ENCODE data around the gene MED14.

Gene MED14

DNA sequence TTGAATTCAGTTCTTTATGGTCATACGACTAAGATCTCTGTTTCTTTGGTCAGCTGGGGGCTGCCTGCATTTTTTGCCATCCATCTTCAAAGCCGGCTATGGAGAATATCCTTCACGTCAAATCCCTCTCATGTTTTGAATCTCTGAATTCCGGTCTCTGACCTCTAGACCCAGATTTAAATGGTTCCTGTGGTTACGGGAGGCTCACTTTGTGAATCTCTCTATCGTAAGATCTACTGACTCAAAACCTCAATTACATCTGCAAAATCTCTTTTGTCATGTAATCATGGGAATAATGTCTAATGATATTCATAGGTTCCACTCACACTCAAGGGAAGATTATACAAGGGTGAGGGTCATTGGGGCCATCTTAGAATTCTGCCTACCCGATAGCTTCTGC is 117.8 kb downstream of the MED14 start:
- Mint-ChIP-seq H3K9me3 (no peaks in the 10 kb centered on the region), H3K4me1 (no peaks in the 10 kb centered on the region)
- ATAC-seq: no peak

DNA sequence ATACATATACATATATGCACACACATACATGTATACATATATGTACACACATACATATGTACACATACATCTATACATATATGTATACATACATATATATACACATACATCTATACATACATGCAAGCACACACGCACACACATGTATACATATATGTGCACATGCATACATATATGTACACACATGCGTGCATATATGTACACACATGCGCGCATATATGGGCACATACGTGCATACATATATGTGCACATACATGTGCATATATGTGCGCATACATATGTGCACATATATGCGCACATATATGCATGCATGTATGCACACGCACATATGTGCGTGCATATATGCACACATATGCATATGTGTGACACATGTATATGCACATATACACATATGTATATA is 119.4 kb downstream of the MED14 start:
- no peaks in the 10 kb centered on the region for H3K9me3 Mint-ChIP-seq
- ATAC-seq: no peak
- H3K36me3 Mint-ChIP-seq: no peaks in the 10 kb centered on the region
- no peak overlapping the region for H3K4me3 Mint-ChIP-seq
- no peak overlapping the region for H3K27ac Mint-ChIP-seq
- no peaks in the 10 kb centered on the region for H3K27me3 Mint-ChIP-seq
- H3K4me1 Mint-ChIP-seq: no peaks in the 10 kb centered on the region

More for the DNA sequence above, 117.8 kb downstream of the MED14 start:
- Mint-ChIP-seq H3K27ac (no peak overlapping the region), H3K36me3 (no peaks in the 10 kb centered on the region), H3K27me3 (no peaks in the 10 kb centered on the region), H3K4me3 (no peak overlapping the region)

- Mint-ChIP-seq H3K4me1 (no peaks in the 10 kb centered on the region), H3K36me3 (no peaks in the 10 kb centered on the region), H3K27ac (no peak overlapping the region), H3K9me3 (no peaks in the 10 kb centered on the region), H3K27me3 (no peaks in the 10 kb centered on the region), H3K4me3 (no peak overlapping the region)
- no peak for ATAC-seq
Observed at GRCh38 chrX:40612511-40612910, 122.8 kb downstream of the MED14 start.

DNA sequence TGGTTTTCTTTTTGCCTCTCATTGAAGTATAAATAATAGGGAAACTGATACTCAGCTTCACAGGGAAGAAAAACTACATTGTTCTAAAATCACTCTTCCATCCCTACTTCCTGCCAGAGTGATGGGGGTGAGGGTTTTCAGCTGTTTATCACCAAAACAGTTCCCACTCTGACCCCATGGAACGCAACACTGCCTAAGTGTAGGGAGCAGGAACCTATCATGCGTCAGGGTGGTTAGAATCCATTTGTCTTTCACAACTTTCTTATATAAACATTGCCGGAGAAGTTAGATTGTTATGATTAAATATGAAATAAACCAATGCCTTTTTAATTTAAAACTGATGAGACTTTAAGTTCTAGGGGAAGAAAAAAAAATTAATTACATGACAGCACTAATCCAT is 128.0 kb downstream of the MED14 start:
- peaks cover 7% of the 10 kb centered on the region for H3K36me3 Mint-ChIP-seq

GRCh38 chrX:40603446-40603845 is 131.9 kb downstream of the MED14 start:
- peaks cover 31% of the 10 kb centered on the region for H3K36me3 Mint-ChIP-seq
- H3K4me1 Mint-ChIP-seq: no peaks in the 10 kb centered on the region
- no peaks in the 10 kb centered on the region for H3K27me3 Mint-ChIP-seq
- no peak for ATAC-seq
- H3K4me3 Mint-ChIP-seq: no peak overlapping the region
- H3K9me3 Mint-ChIP-seq: no peaks in the 10 kb centered on the region
- H3K27ac Mint-ChIP-seq: no peak overlapping the region

More for the DNA sequence above, 128.0 kb downstream of the MED14 start:
- Mint-ChIP-seq H3K27ac (no peak overlapping the region), H3K4me1 (no peaks in the 10 kb centered on the region), H3K4me3 (no peak overlapping the region), H3K27me3 (no peaks in the 10 kb centered on the region), H3K9me3 (no peaks in the 10 kb centered on the region)
- ATAC-seq: no peak

Data from stimulated activated memory B cell treated with anti-CD40 and anti-IgM and Interleukin-4, amounts not matched to agents 10 μg/mL and 1 μg/mL and 100 μg/mL, for 72 hours (primary cell).